Measurements from ENCODE around the gene CASK. TPM values are rescaled to one million over a fixed set of nuclear protein-coding genes. Genes with fewer than 3 reads are reported as not detected.

CASK gene
- total RNA-seq, 1 experiment from 2014 or later = 54.6 TPM

- Mint-ChIP-seq H3K27me3 (ENCODE audit: low read depth) (no peaks in the 10 kb centered on the region), H3K9me3 (no peaks in the 10 kb centered on the region), H3K4me1 (peaks cover 9% of the 10 kb centered on the region; the same call in 1 of the 2 replicates), H3K4me3 (no peak overlapping the region), H3K36me3 (peaks cover 2% of the 10 kb centered on the region; the same call in 1 of the 2 replicates), H3K27ac (no peak overlapping the region)
- POLR2A ChIA-PET = interaction anchor here (0.6 kb wide), 1 partner anchor 1225 kb away, joined by 3 read pairs; no protein-coding TSS in a partner anchor
- DNase-seq (ENCODE audit: low spot score) (no peak), ATAC-seq (no peak)
- CTCF ChIA-PET = no interaction called here
- no peak for TF ChIP-seq ATF1 (CRISPR knock-in tag; IDR thresholded peaks at IDR 0.05)
- no peak for TF ChIP-seq AR (CRISPR knock-in tag; IDR thresholded peaks at IDR 0.05)
- no peak for TF ChIP-seq ZNF281 (CRISPR knock-in tag; IDR thresholded peaks at IDR 0.05)
- TF ChIP-seq HMGXB4 (CRISPR knock-in tag; IDR thresholded peaks at IDR 0.05) = no peak
- TF ChIP-seq ESRRA (CRISPR knock-in tag; IDR thresholded peaks at IDR 0.05; ENCODE audit: borderline replicate concordance) = no peak
These were observed 307.1 kb downstream of the CASK start for GRCh38 chrX:41616255-41616654.

GRCh38 chrX:41608244-41608643 is 315.1 kb downstream of the CASK start:
- ATAC-seq (no peak), DNase-seq (ENCODE audit: low spot score) (no peak)
- H3K4me1 Mint-ChIP-seq = peaks cover 26% of the 10 kb centered on the region
- POLR2A ChIA-PET = interaction anchor here (0.5 kb wide), 1 partner anchor 50 kb away, joined by 3 read pairs; no protein-coding TSS in a partner anchor
- H3K9me3 Mint-ChIP-seq = no peaks in the 10 kb centered on the region
- no peak overlapping the region for H3K27ac Mint-ChIP-seq
- no peak overlapping the region for H3K4me3 Mint-ChIP-seq
- no peaks in the 10 kb centered on the region for H3K27me3 Mint-ChIP-seq (ENCODE audit: low read depth)
- CTCF ChIA-PET = no interaction called here
- TF ChIP-seq ZNF138 (CRISPR knock-in tag; conservative IDR thresholded peaks at IDR 0.05) = no peak
- no peak for TF ChIP-seq MYBL2 (CRISPR knock-in tag; IDR thresholded peaks at IDR 0.05)
- TF ChIP-seq ZNF416 (CRISPR knock-in tag; IDR thresholded peaks at IDR 0.05) = no peak
- peaks cover 13% of the 10 kb centered on the region for H3K36me3 Mint-ChIP-seq

- DNase-seq (ENCODE audit: low spot score) (no peak), ATAC-seq (no peak)
- H3K4me3 Mint-ChIP-seq = no peak overlapping the region
- peak overlapping the region; percentile 47 for H3K27ac Mint-ChIP-seq
- CTCF ChIA-PET = no interaction called here
- no peak for TF ChIP-seq TEAD1 (CRISPR knock-in tag; IDR thresholded peaks at IDR 0.05)
- no peak for TF ChIP-seq ZNF232 (CRISPR knock-in tag; IDR thresholded peaks at IDR 0.05)
- no peak for TF ChIP-seq E2F1 (CRISPR knock-in tag; IDR thresholded peaks at IDR 0.05)
- no peak for TF ChIP-seq ERG (CRISPR knock-in tag; IDR thresholded peaks at IDR 0.05)
- no peak for TF ChIP-seq ZNF138 (CRISPR knock-in tag; conservative IDR thresholded peaks at IDR 0.05)
- no peak for TF ChIP-seq MYBL2 (CRISPR knock-in tag; IDR thresholded peaks at IDR 0.05)
- TF ChIP-seq NR3C1 (CRISPR knock-in tag; conservative IDR thresholded peaks at IDR 0.05; ENCODE audit: low read depth) = no peak
- no peak for TF ChIP-seq MLX (CRISPR knock-in tag; IDR thresholded peaks at IDR 0.05)
- TF ChIP-seq GABPB1 (CRISPR knock-in tag; IDR thresholded peaks at IDR 0.05) = no peak
- TF ChIP-seq JUN (CRISPR knock-in tag; IDR thresholded peaks at IDR 0.05) = no peak
- TF ChIP-seq GRHL2 (CRISPR knock-in tag; IDR thresholded peaks at IDR 0.05; ENCODE audit: insufficient replicate concordance, severe bottlenecking) = no peak
- no peak for TF ChIP-seq ATF3 (CRISPR knock-in tag; conservative IDR thresholded peaks at IDR 0.05)
- no peak for TF ChIP-seq FOXP1 (CRISPR knock-in tag; IDR thresholded peaks at IDR 0.05; ENCODE audit: borderline replicate concordance)
- no peaks in the 10 kb centered on the region for H3K9me3 Mint-ChIP-seq
- H3K4me1 Mint-ChIP-seq = peaks cover 35% of the 10 kb centered on the region
- H3K27me3 Mint-ChIP-seq (ENCODE audit: low read depth) = no peaks in the 10 kb centered on the region
- POLR2A ChIA-PET = no interaction called here
- H3K36me3 Mint-ChIP-seq = peaks cover 13% of the 10 kb centered on the region
These were observed 316.0 kb downstream of the CASK start for GRCh38 chrX:41607264-41607832.

Measured in WTC11 (cell line).